Measurements from ENCODE around the gene IFTAP. TPM values are rescaled to one million over a fixed set of nuclear protein-coding genes. Genes with fewer than 3 reads are reported as not detected.

Gene IFTAP
- total RNA-seq, 1 experiment from 2014 or later = 19.9 TPM

- no CpG with 5 or more reads among the region's 2 CpGs for WGBS (ENCODE audit: extremely low coverage, insufficient read length, low lambda C conversion rate)
- H2AFZ ChIP-seq (ENCODE audit: low read length) = no peak overlapping the region
- peaks cover 5 to 17% (median 7%) of the 10 kb centered on the region in 3 experiments; a peak in 4 of 7 replicates for H3K36me3 Mint-ChIP-seq (ENCODE audit: insufficient read depth in 1 of 3, low read depth in 3 of 3)
Observed at GRCh38 chr11:36638556-36638955, 44.3 kb downstream of the IFTAP start.

More at GRCh38 chr11:36638556-36638955, 44.3 kb downstream of the IFTAP start:
- Histone ChIP-seq H4K8ac (replicated peaks; ENCODE audit: insufficient read length, low read depth, low read length) (no peak overlapping the region), H3K9ac (ENCODE audit: extremely low read depth, insufficient read length, low read length) (no peak overlapping the region), H3K23ac (ENCODE audit: insufficient read length, low read depth, low read length) (no peak overlapping the region), H3T11ph (ENCODE audit: low read length) (no peak overlapping the region), H4K91ac (ENCODE audit: insufficient read length, low read depth, low read length) (no peak overlapping the region), H3K79me1 (ENCODE audit: insufficient read depth, low read depth, low read length, poor library complexity, severe bottlenecking) (no peaks in the 10 kb centered on the region), H3K79me2 (ENCODE audit: insufficient read depth, low read length) (no peaks in the 10 kb centered on the region), H2BK15ac (ENCODE audit: low read depth, low read length) (no peak overlapping the region), H4K20me1 (ENCODE audit: control insufficient read depth, insufficient read depth, insufficient read length) (no peaks in the 10 kb centered on the region), H3K4ac (ENCODE audit: low read depth, low read length) (no peak overlapping the region), H3K4me2 (ENCODE audit: insufficient read depth, insufficient read length, low read length) (no peak overlapping the region), H3K14ac (ENCODE audit: insufficient read depth, low read length) (no peak overlapping the region), H3K4me1 (ENCODE audit: insufficient read depth, low read length) (no peaks in the 10 kb centered on the region), H4K5ac (ENCODE audit: insufficient read length, low read depth, low read length) (no peak overlapping the region), H2BK5ac (ENCODE audit: insufficient read length, low read length) (no peak overlapping the region), H3K27me3 (ENCODE audit: insufficient read depth, low read length) (no peaks in the 10 kb centered on the region), H2BK120ac (ENCODE audit: low read depth, low read length, poor library complexity, severe bottlenecking) (no peak overlapping the region), H3K56ac (ENCODE audit: insufficient read length, low read depth, low read length) (no peak overlapping the region), H2BK20ac (ENCODE audit: low read depth, low read length, poor library complexity, severe bottlenecking) (no peak overlapping the region), H3K18ac (ENCODE audit: insufficient read length, low read depth, low read length) (no peak overlapping the region), H3K23me2 (ENCODE audit: insufficient read length, low read depth, low read length, poor library complexity, severe bottlenecking) (no peaks in the 10 kb centered on the region), H3K9me3 (ENCODE audit: control insufficient read depth, low read depth, low read length) (no peaks in the 10 kb centered on the region), H2AK5ac (ENCODE audit: insufficient read length, low read length) (no peak overlapping the region), H3K27ac (ENCODE audit: insufficient read length, low read depth, low read length) (no peak overlapping the region), H2BK12ac (ENCODE audit: insufficient read length, low read depth, low read length) (no peak overlapping the region)
- no peak for TF ChIP-seq CTCF (conservative IDR thresholded peaks at IDR 0.05)
- no peak overlapping the region for H3K4me3 Mint-ChIP-seq
- H3K27me3 Mint-ChIP-seq (ENCODE audit: low read depth) = no peaks in the 10 kb centered on the region; the same call in 1 of the 2 replicates
- no peaks in the 10 kb centered on the region; a peak in 1 of 4 replicates for H3K4me1 Mint-ChIP-seq
- no peak overlapping the region for H3K27ac Mint-ChIP-seq
- H3K9me3 Mint-ChIP-seq = peaks cover 3 to 7% of the 10 kb centered on the region in 2 experiments; a peak in 2 of 5 replicates
- no peak for DNase-seq

All from H9 (cell line).